Testis (tissue), 2 donors: ENCODE data around the gene ADAP1.

ENCODE experiments used
- CTCF ChIP-seq, 3 experiments: fragments of 450-650 bp in 2 of 3; fragments of 200-600 bp in 1 of 3; sonication (generic) in 1 of 3; IDR thresholded peaks; one replicate each; pipeline ENCODE4 v1.5.1; 2016 to 2019; ENCODE audit warnings: antibody characterized with exemption in 3 of 3, mild to moderate bottlenecking in 2 of 3, moderate library complexity in 1 of 3
- POLR2A ChIP-seq: fragments of 450-650 bp; IDR thresholded peaks from one replicate; pipeline ENCODE4 v1.6.1; 2017; ENCODE audit warnings: antibody characterized with exemption, mild to moderate bottlenecking, moderate library complexity

GRCh38 chr7:986766-987751, 32.6 kb upstream of the ADAP1 start:
- TF ChIP-seq CTCF (IDR thresholded peaks at IDR 0.05) (no peak), POLR2A (no peak)
